ENCODE data around the gene CECR2.

The CECR2 gene

DNA sequence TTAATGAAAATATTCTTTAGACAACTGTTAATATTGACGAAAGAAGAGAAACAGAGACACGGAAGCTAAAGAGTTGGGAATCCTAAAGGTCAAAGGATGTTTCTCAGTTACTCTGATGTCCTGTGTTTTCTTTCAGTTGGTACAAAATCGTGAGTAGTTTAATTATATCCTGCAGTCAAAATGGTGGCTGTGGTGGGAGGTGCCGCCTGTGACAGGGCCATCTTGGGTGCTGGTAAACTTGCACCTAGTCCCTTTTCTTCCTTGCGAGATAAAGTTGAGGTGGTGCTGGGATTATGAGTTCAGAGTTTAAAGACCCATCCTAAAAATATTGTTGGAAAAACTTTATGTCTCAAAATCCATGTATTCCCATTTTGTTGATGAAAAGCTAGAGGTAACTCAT, 2.2 kb downstream of the CECR2 start:
- TF ChIP-seq SPI1 (IDR thresholded peaks at IDR 0.05; ENCODE audit: borderline replicate concordance, low read depth) (no peak), POLR2AphosphoS5 (IDR thresholded peaks at IDR 0.05; ENCODE audit: low read depth) (no peak), GABPA (IDR thresholded peaks at IDR 0.05; ENCODE audit: low read depth) (no peak)
- TF ChIP-seq, protein P1, sequence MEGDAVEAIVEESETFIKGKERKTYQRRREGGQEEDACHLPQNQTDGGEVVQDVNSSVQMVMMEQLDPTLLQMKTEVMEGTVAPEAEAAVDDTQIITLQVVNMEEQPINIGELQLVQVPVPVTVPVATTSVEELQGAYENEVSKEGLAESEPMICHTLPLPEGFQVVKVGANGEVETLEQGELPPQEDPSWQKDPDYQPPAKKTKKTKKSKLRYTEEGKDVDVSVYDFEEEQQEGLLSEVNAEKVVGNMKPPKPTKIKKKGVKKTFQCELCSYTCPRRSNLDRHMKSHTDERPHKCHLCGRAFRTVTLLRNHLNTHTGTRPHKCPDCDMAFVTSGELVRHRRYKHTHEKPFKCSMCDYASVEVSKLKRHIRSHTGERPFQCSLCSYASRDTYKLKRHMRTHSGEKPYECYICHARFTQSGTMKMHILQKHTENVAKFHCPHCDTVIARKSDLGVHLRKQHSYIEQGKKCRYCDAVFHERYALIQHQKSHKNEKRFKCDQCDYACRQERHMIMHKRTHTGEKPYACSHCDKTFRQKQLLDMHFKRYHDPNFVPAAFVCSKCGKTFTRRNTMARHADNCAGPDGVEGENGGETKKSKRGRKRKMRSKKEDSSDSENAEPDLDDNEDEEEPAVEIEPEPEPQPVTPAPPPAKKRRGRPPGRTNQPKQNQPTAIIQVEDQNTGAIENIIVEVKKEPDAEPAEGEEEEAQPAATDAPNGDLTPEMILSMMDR (IDR thresholded peaks at IDR 0.05; ENCODE audit: insufficient read depth, low read length): no peak
- TF ChIP-seq, protein P2, sequence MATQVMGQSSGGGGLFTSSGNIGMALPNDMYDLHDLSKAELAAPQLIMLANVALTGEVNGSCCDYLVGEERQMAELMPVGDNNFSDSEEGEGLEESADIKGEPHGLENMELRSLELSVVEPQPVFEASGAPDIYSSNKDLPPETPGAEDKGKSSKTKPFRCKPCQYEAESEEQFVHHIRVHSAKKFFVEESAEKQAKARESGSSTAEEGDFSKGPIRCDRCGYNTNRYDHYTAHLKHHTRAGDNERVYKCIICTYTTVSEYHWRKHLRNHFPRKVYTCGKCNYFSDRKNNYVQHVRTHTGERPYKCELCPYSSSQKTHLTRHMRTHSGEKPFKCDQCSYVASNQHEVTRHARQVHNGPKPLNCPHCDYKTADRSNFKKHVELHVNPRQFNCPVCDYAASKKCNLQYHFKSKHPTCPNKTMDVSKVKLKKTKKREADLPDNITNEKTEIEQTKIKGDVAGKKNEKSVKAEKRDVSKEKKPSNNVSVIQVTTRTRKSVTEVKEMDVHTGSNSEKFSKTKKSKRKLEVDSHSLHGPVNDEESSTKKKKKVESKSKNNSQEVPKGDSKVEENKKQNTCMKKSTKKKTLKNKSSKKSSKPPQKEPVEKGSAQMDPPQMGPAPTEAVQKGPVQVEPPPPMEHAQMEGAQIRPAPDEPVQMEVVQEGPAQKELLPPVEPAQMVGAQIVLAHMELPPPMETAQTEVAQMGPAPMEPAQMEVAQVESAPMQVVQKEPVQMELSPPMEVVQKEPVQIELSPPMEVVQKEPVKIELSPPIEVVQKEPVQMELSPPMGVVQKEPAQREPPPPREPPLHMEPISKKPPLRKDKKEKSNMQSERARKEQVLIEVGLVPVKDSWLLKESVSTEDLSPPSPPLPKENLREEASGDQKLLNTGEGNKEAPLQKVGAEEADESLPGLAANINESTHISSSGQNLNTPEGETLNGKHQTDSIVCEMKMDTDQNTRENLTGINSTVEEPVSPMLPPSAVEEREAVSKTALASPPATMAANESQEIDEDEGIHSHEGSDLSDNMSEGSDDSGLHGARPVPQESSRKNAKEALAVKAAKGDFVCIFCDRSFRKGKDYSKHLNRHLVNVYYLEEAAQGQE (IDR thresholded peaks at IDR 0.05; ENCODE audit: insufficient replicate concordance, low read depth): no peak
- H3K27ac ChIP-seq (replicated peaks): no peak overlapping the region
- H3K27me3 ChIP-seq (ENCODE audit: insufficient read depth, poor library complexity, severe bottlenecking): peaks cover 53% of the 10 kb centered on the region
- H3K4me3 ChIP-seq (replicated peaks; ENCODE audit: insufficient read depth, low read length): no peak overlapping the region
- no peak for DNase-seq (ENCODE audit: low read depth in 1 of 2, low spot score in 1 of 2)

DNA sequence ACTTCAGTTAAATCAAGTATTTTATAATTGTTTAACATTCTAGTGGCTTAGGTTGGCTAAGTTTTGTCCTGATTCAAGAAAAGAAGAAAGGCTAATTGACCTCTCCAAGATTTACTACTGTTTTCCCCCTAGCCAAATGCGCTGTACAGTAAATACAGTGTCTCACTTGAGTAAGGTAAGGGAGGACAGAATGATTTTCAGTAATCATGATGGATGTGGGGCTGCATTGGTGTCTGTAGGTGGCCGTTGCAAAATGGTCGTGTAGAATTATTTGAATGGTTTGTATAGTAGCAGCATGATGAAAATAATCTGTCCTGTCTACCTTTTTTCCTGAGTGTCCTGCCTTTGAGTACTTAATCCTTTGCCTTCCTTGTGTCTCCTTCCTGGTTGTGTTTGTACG, 4.6 kb downstream of the CECR2 start:
- H3K27ac ChIP-seq (replicated peaks): no peak overlapping the region
- peaks cover 32% of the 10 kb centered on the region for H3K27me3 ChIP-seq (ENCODE audit: insufficient read depth, poor library complexity, severe bottlenecking)
- H3K4me3 ChIP-seq (replicated peaks; ENCODE audit: insufficient read depth, low read length): no peak overlapping the region
- DNase-seq (ENCODE audit: low read depth in 1 of 2, low spot score in 1 of 2): no peak
- TF ChIP-seq, protein P1 (IDR thresholded peaks at IDR 0.05; ENCODE audit: insufficient read depth, low read length): no peak

DNA sequence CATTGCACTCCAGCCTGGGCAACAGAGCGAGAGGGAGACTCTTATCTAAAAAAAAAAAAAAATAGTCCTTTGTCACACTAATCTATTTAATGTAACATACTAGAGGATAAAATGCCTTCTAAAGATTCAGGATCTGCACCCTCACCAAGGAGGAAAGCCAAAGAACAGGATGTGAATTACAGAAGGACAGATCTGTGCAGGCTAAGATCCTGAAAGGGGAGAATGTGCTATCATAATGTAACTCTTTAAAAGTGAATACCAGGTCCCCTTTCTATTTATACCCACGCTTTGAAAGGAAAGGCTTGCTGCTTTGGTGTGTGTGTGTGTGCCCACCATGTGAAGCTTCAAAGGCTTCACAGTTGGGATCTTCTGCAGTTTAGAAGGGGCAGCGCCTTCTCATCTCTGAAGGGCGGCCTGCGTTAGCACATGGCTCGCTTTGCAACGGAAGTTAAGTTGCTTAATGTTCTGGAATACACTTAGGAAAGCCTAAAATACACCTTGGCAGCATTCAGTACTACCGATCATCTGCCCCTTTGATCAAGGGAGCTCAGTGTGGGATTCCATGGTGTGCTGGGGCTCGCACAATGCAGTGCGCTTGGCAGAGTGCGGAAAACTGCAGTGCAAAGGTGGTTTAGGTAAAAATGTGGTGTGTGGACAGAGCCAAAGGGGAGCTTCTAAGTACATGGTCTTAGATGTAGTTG, 6.8 kb downstream of the CECR2 start:
- Histone ChIP-seq H3K27ac (replicated peaks) (no peak overlapping the region), H3K4me3 (replicated peaks; ENCODE audit: insufficient read depth, low read length) (no peak overlapping the region), H3K27me3 (ENCODE audit: insufficient read depth, poor library complexity, severe bottlenecking) (peaks cover 23% of the 10 kb centered on the region)
- no peak for TF ChIP-seq GABPA (IDR thresholded peaks at IDR 0.05; ENCODE audit: low read depth)
- TF ChIP-seq, protein P1 (IDR thresholded peaks at IDR 0.05; ENCODE audit: insufficient read depth, low read length): no peak
- no peak for TF ChIP-seq SPI1 (IDR thresholded peaks at IDR 0.05; ENCODE audit: borderline replicate concordance, low read depth)
- no peak for TF ChIP-seq POLR2AphosphoS5 (IDR thresholded peaks at IDR 0.05; ENCODE audit: low read depth)
- TF ChIP-seq, protein P2 (IDR thresholded peaks at IDR 0.05; ENCODE audit: insufficient replicate concordance, low read depth): no peak
- no peak for DNase-seq (ENCODE audit: low read depth in 1 of 2, low spot score in 1 of 2)

DNA sequence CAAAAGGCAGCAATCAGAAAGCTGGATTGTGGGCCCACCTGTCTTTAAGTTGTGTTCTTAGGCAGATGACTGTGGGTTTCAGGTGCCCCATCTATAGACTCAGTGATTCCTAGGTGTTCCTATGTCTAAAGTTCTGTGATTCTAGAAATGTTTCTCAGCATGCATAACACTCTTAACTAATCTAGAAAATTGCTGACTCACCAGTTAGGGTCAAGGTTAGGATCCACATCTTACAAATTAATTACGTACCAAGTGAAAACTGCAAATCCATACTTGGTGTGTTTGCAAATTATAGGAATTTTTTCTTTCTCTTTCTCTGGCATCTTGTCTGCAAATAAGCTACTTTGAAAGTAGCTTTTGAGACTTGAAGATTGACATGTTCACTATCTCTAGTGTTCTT, 7.7 kb downstream of the CECR2 start:
- Histone ChIP-seq H3K27me3 (ENCODE audit: insufficient read depth, poor library complexity, severe bottlenecking) (peaks cover 14% of the 10 kb centered on the region), H3K27ac (replicated peaks) (no peak overlapping the region), H3K4me3 (replicated peaks; ENCODE audit: insufficient read depth, low read length) (no peak overlapping the region)
- no peak for DNase-seq (ENCODE audit: low read depth in 1 of 2, low spot score in 1 of 2)
- TF ChIP-seq POLR2AphosphoS5 (IDR thresholded peaks at IDR 0.05; ENCODE audit: low read depth) (no peak), SPI1 (IDR thresholded peaks at IDR 0.05; ENCODE audit: borderline replicate concordance, low read depth) (no peak), GABPA (IDR thresholded peaks at IDR 0.05; ENCODE audit: low read depth) (no peak)
- TF ChIP-seq, protein P1 (IDR thresholded peaks at IDR 0.05; ENCODE audit: insufficient read depth, low read length): no peak
- TF ChIP-seq, protein P2 (IDR thresholded peaks at IDR 0.05; ENCODE audit: insufficient replicate concordance, low read depth): no peak
